SK-N-SH (cell line): ENCODE data around the gene TMEM266. TPM values are rescaled to one million over a fixed set of nuclear protein-coding genes. Genes with fewer than 3 reads are reported as not detected.
A peak's percentile ranks its signal among the peaks of the same experiment; 100 is the strongest.

ENCODE experiments used
- CTCF ChIA-PET: fragments of 300-600, 350-600 bp; formaldehyde crosslinking; extraction: SDS; loops from one replicate; lab custom pipeline; 2021; lab: Yijun Ruan, JAX
- POLR2A ChIA-PET: fragments of 350-600 bp; sonication (Branson Sonifier 250); formaldehyde crosslinking; extraction: SDS; loops from one replicate; lab custom pipeline; 2020; ENCODE audit warnings: antibody characterized with exemption, inconsistent platforms; lab: Yijun Ruan, JAX
- DNase-seq: peaks from one replicate; pipeline ENCODE4 v3.0.0; 2012
- H2AFZ ChIP-seq: fragments of 200-600 bp; sonication (generic); 2 replicates; pipeline ENCODE4 v1.8.1; 2016; ENCODE audit warnings: antibody characterized with exemption, mild to moderate bottlenecking, low read depth
- H3F3A ChIP-seq: fragments of 200-600 bp; sonication (generic); replicated peaks from 2 replicates; pipeline ENCODE3; 2016; ENCODE audit warnings: antibody characterized with exemption, mild to moderate bottlenecking; ENCODE audit not compliant: insufficient read depth
- H3K27ac ChIP-seq, 2 experiments: fragments of 200-500 bp in 1 of 2; fragments of 200-600 bp in 1 of 2; sonication (Bioruptor generic) in 1 of 2; sonication (generic), shearing (Covaris generic) in 1 of 2; 2 replicates each; pipeline versions ENCODE4 v1.5.1 to v1.6.1; 2014 to 2016; ENCODE audit warnings: low read depth in 2 of 2, inconsistent platforms in 1 of 2, low read length in 1 of 2, mild to moderate bottlenecking in 1 of 2, mixed read lengths in 1 of 2
- H3K27me3 ChIP-seq: fragments of 200-600 bp; sonication (generic), shearing (Covaris generic); 2 replicates; pipeline ENCODE4 v1.6.1; 2016; ENCODE audit warnings: mixed run types; ENCODE audit not compliant: insufficient read depth
- H3K36me3 ChIP-seq, 2 experiments: fragments of 200-500 bp in 1 of 2; fragments of 200-600 bp in 1 of 2; sonication (Bioruptor generic) in 1 of 2; sonication (generic) in 1 of 2; replicated peaks in 1 of 2; 2 replicates each; pipeline versions ENCODE3 to v1.5.1; 2014 to 2016; ENCODE audit warnings: low read length in 1 of 2, mild to moderate bottlenecking in 1 of 2; ENCODE audit not compliant: insufficient read depth in 2 of 2, control insufficient read depth in 1 of 2
- H3K4me1 ChIP-seq, 2 experiments: fragments of 200-500 bp in 1 of 2; fragments of 200-600 bp in 1 of 2; sonication (Bioruptor generic) in 1 of 2; sonication (generic), shearing (Covaris generic) in 1 of 2; 2 replicates each; pipeline versions ENCODE4 v1.5.1 to v1.6.1; 2014 to 2016; ENCODE audit warnings: low read depth in 1 of 2, low read length in 1 of 2, mixed run types in 1 of 2; ENCODE audit not compliant: insufficient read depth in 2 of 2, control insufficient read depth in 1 of 2
- H3K4me2 ChIP-seq: fragments of 200-600 bp; sonication (generic), shearing (Covaris generic); 2 replicates; pipeline ENCODE4 v1.6.1; 2017; ENCODE audit warnings: mixed run types
- H3K4me3 ChIP-seq, 2 experiments: fragments of 200-500 bp in 1 of 2; fragments of 200-600 bp in 1 of 2; sonication (Bioruptor generic) in 1 of 2; sonication (generic), shearing (Covaris generic) in 1 of 2; 2 replicates each; pipeline versions ENCODE4 v1.5.1 to v1.8.1; 2014 to 2016; ENCODE audit warnings: low read depth in 2 of 2, inconsistent platforms in 1 of 2, low read length in 1 of 2, mild to moderate bottlenecking in 1 of 2, mixed read lengths in 1 of 2, moderate library complexity in 1 of 2
- H3K79me2 ChIP-seq: fragments of 200-600 bp; sonication (generic); 2 replicates; pipeline ENCODE4 v1.8.1; 2017; ENCODE audit warnings: mild to moderate bottlenecking; ENCODE audit not compliant: insufficient read depth
- H3K9ac ChIP-seq: fragments of 200-600 bp; sonication (generic); 2 replicates; pipeline ENCODE4 v1.6.1; 2017; ENCODE audit warnings: mixed run types
- H3K9me2 ChIP-seq: fragments of 200-600 bp; sonication (generic); 2 replicates; pipeline ENCODE4 v1.6.1; 2017; ENCODE audit warnings: mixed run types
- H3K9me3 ChIP-seq: fragments of 200-600 bp; sonication (generic); 2 replicates; pipeline ENCODE4 v1.6.1; 2017; ENCODE audit warnings: mixed run types, mild to moderate bottlenecking, moderate library complexity
- H4K20me1 ChIP-seq: fragments of 200-600 bp; sonication (generic); 2 replicates; pipeline ENCODE4 v1.6.1; 2017; ENCODE audit warnings: mild to moderate bottlenecking, mixed run types; ENCODE audit not compliant: insufficient read depth
- ELF1 ChIP-seq: IDR thresholded peaks from 2 replicates; pipeline ENCODE4 v1.4.0; 2012
- POLR2AphosphoS5 ChIP-seq: IDR thresholded peaks from 2 replicates; pipeline ENCODE4 v1.6.1; 2012; ENCODE audit warnings: low read depth, low read length
- REST ChIP-seq: IDR thresholded peaks from 2 replicates; pipeline ENCODE4 v1.6.1; 2012; ENCODE audit warnings: mild to moderate bottlenecking, low read depth, low read length, moderate library complexity
- RFX5 ChIP-seq: IDR thresholded peaks from 2 replicates; pipeline ENCODE4 v1.6.1; 2012; ENCODE audit warnings: mild to moderate bottlenecking, improper control_type of control experiment, low read length
- SMC3 ChIP-seq: IDR thresholded peaks from 2 replicates; pipeline ENCODE4 v1.6.1; 2012; ENCODE audit warnings: low read depth, low read length, improper control_type of control experiment
- ZBTB33 ChIP-seq: IDR thresholded peaks from 2 replicates; pipeline ENCODE4 v1.4.0; 2012; ENCODE audit warnings: low read depth, borderline replicate concordance
- WGBS: methylation state at CpG from one replicate; pipeline ENCODE4 v1.1.6; 2017; ENCODE audit warnings: low lambda C conversion rate; 5-methylcytosine and 5-hydroxymethylcytosine counted together
- polyA plus RNA-seq, 3 experiments: library from polyadenylated mRNA; depleted of rRNA; stranded (reverse); fragments of >200 nt; gene quantifications; 2 replicates each; pipeline ENCODE4 v1.2.3, GENCODE V29; 2012

The TMEM266 gene
- polyA plus RNA-seq, 1 of the 3 experiments (the other 2 are of a cell fraction): 0.07 TPM

GRCh38 chr15:76189106-76189505 lies 129.3 kb downstream of the TMEM266 start (continued):
- TF ChIP-seq REST (no peak), POLR2AphosphoS5 (no peak), RFX5 (no peak), SMC3 (no peak), ZBTB33 (no peak)

- POLR2A ChIA-PET: interaction anchor here (1.5 kb wide), 1 partner anchor 146 kb away, joined by 3 read pairs; no protein-coding TSS in a partner anchor
- 55% methylated on average over 10 of the region's 12 CpGs for WGBS
These were observed 130.3 kb downstream of the TMEM266 start for GRCh38 chr15:76190070-76190564.

More at GRCh38 chr15:76190070-76190564, 130.3 kb downstream of the TMEM266 start:
- TF ChIP-seq ELF1: no peak
- TF ChIP-seq, all 33 proteins: peak for 0
- CTCF ChIA-PET: interaction anchor here (0.6 to 4.5 kb wide), 28 partner anchors 8 to 678 kb away, joined by 3 to 29 read pairs (median 6); partner anchors contain the start of gene ISL2
- Histone ChIP-seq H3K9ac (no peak overlapping the region), H3K27ac (no peak overlapping the region), H3K79me2 (no peaks in the 10 kb centered on the region), H3K9me3 (no peaks in the 10 kb centered on the region), H3K27me3 (no peaks in the 10 kb centered on the region), H3F3A (no peaks in the 10 kb centered on the region), H3K4me3 (no peak overlapping the region), H3K36me3 (no peaks in the 10 kb centered on the region), H2AFZ (no peak overlapping the region), H3K4me1 (peaks cover 3 to 5% of the 10 kb centered on the region in 2 experiments; a peak in 1 of 4 replicates), H3K9me2 (no peaks in the 10 kb centered on the region), H3K4me2 (0 out of 2 replicates have a peak overlapping the region, but pooled peaks have one; percentile 34), H4K20me1 (no peaks in the 10 kb centered on the region)
- no peak for DNase-seq
